ENCODE data around the gene API5. TPM values are rescaled to one million over a fixed set of nuclear protein-coding genes. Genes with fewer than 3 reads are reported as not detected.

API5 gene
- total RNA-seq, 1 donor, result 91.2 TPM

- peak; percentile 79 for DNase-seq (ENCODE audit: insufficient read length, low spot score, missing footprints)
- TF ChIP-seq CTCF (IDR thresholded peaks at IDR 0.05; ENCODE audit: extremely low read depth, low read depth, low read length), result peak; percentile 94
Observed at GRCh38 chr11:43282607-43283440, 29.0 kb upstream of the API5 start.

DNA sequence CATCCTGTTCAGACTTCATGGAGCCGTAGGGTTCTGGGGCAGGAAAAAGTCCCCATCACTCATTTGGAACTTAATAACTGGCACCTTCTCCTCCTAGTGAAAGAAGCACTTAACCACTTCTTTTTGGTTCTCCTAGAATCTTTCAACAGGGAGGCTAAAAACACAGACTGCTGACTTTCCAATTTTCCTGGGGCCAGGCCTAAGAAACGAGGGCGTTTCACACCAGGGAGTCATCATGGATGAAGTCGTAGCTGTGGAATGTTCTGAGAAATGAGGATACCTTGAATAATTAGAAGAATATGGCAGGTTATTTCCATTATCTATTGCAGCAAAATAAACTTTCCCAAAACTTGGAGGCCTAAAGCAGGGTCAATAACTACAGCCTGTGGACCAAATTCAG lies 26.0 kb upstream of the API5 start:
- H3K4me2 ChIP-seq (ENCODE audit: insufficient read depth, low read length), result no peak overlapping the region
- H4K20me1 ChIP-seq (ENCODE audit: insufficient read depth, low read length), result no peaks in the 10 kb centered on the region
- H3K27ac ChIP-seq (ENCODE audit: low read depth, low read length), result no peak overlapping the region
- H3K4me3 ChIP-seq (ENCODE audit: insufficient read depth, low read length), result no peak overlapping the region
- no peaks in the 10 kb centered on the region for H3K27me3 ChIP-seq (ENCODE audit: insufficient read depth, low read length)
- no peak for DNase-seq (ENCODE audit: insufficient read length, low spot score, missing footprints)
- no peaks in the 10 kb centered on the region for H3K9me3 ChIP-seq (ENCODE audit: low read depth, low read length)
- TF ChIP-seq CTCF (IDR thresholded peaks at IDR 0.05; ENCODE audit: extremely low read depth, low read depth, low read length), result no peak
- no peaks in the 10 kb centered on the region for H3K36me3 ChIP-seq (ENCODE audit: insufficient read depth, low read length)
- no peaks in the 10 kb centered on the region for H3K4me1 ChIP-seq (ENCODE audit: insufficient read depth, low read length)
- no peaks in the 10 kb centered on the region for H3K79me2 ChIP-seq (ENCODE audit: insufficient read depth, low read length)
- no peak overlapping the region for H2AFZ ChIP-seq (ENCODE audit: low read length)

More at GRCh38 chr11:43282607-43283440, 29.0 kb upstream of the API5 start:
- no peak overlapping the region for H3K4me2 ChIP-seq (ENCODE audit: insufficient read depth, low read length)
- H4K20me1 ChIP-seq (ENCODE audit: insufficient read depth, low read length), result no peaks in the 10 kb centered on the region
- H2AFZ ChIP-seq (ENCODE audit: low read length), result no peak overlapping the region
- H3K79me2 ChIP-seq (ENCODE audit: insufficient read depth, low read length), result no peaks in the 10 kb centered on the region
- H3K9me3 ChIP-seq (ENCODE audit: low read depth, low read length), result no peaks in the 10 kb centered on the region
- no peaks in the 10 kb centered on the region for H3K4me1 ChIP-seq (ENCODE audit: insufficient read depth, low read length)
- no peaks in the 10 kb centered on the region for H3K36me3 ChIP-seq (ENCODE audit: insufficient read depth, low read length)
- no peak overlapping the region for H3K27ac ChIP-seq (ENCODE audit: low read depth, low read length)
- no peak overlapping the region for H3K4me3 ChIP-seq (ENCODE audit: insufficient read depth, low read length)
- H3K27me3 ChIP-seq (ENCODE audit: insufficient read depth, low read length), result no peaks in the 10 kb centered on the region

DNA sequence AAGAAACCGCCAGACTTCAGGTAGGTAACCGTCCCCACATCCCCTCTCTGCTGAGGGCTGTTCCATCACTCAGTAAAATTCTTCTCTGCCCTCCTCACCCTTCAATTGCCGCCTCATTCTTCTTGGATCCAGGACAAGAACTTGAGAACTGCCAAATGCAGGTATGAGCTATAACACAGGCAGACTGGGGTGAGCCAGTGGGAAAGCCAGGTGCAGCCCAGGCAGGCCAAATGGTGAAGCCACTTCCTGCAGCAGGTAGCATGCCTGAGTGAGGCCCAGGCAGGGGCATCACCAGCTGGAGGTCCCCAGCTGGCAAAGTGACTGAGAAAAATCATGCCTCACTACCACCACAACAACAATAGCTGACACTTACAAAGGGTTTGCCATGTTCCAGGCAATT lies 22.4 kb upstream of the API5 start:
- DNase-seq (ENCODE audit: insufficient read length, low spot score, missing footprints), result no peak
- no peak overlapping the region for H3K4me2 ChIP-seq (ENCODE audit: insufficient read depth, low read length)

More for the DNA sequence above, 22.4 kb upstream of the API5 start:
- Histone ChIP-seq H4K20me1 (ENCODE audit: insufficient read depth, low read length) (no peaks in the 10 kb centered on the region), H3K36me3 (ENCODE audit: insufficient read depth, low read length) (no peaks in the 10 kb centered on the region), H3K79me2 (ENCODE audit: insufficient read depth, low read length) (no peaks in the 10 kb centered on the region), H3K9me3 (ENCODE audit: low read depth, low read length) (no peaks in the 10 kb centered on the region), H3K4me1 (ENCODE audit: insufficient read depth, low read length) (no peaks in the 10 kb centered on the region), H3K4me3 (ENCODE audit: insufficient read depth, low read length) (no peak overlapping the region), H2AFZ (ENCODE audit: low read length) (no peak overlapping the region), H3K27ac (ENCODE audit: low read depth, low read length) (no peak overlapping the region), H3K27me3 (ENCODE audit: insufficient read depth, low read length) (no peaks in the 10 kb centered on the region)
- no peak for TF ChIP-seq CTCF (IDR thresholded peaks at IDR 0.05; ENCODE audit: extremely low read depth, low read depth, low read length)

Measured in osteoblast (primary cell).